Measurements from ENCODE around the gene PPCDC. TPM values are rescaled to one million over a fixed set of nuclear protein-coding genes. Genes with fewer than 3 reads are reported as not detected.

The PPCDC gene
- total RNA-seq, 4 donors from 2014 or later = 8.4 to 63.5 (median 20.5) TPM

DNA sequence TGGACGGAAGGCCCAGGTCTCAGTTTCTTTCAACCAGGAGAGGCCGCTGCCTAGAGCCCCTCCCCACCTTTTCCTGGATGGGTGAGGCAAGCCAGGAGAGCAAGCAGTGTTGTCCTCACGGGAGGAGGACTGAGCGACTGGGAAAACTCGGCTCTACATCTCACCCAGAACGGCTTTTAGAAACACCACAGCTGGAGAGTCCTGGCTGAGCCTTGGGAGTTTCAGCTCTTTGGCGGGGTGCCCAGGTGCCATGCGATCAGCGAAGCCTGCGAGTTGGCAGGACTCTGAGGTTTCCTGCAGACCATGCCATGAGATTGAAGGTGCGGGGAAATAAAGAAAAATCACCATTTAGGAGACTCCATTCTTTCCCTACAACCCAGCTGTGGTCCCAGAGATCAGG is 26.0 kb downstream of the PPCDC start:
- no peak overlapping the region for H3K4me3 ChIP-seq
- no peaks in the 10 kb centered on the region for H3K27me3 ChIP-seq
- DNase-seq = peak in 1 of 3 donors; percentile 52
- TF ChIP-seq, protein P1, sequence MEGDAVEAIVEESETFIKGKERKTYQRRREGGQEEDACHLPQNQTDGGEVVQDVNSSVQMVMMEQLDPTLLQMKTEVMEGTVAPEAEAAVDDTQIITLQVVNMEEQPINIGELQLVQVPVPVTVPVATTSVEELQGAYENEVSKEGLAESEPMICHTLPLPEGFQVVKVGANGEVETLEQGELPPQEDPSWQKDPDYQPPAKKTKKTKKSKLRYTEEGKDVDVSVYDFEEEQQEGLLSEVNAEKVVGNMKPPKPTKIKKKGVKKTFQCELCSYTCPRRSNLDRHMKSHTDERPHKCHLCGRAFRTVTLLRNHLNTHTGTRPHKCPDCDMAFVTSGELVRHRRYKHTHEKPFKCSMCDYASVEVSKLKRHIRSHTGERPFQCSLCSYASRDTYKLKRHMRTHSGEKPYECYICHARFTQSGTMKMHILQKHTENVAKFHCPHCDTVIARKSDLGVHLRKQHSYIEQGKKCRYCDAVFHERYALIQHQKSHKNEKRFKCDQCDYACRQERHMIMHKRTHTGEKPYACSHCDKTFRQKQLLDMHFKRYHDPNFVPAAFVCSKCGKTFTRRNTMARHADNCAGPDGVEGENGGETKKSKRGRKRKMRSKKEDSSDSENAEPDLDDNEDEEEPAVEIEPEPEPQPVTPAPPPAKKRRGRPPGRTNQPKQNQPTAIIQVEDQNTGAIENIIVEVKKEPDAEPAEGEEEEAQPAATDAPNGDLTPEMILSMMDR (IDR thresholded peaks at IDR 0.05) = no peak
- TF ChIP-seq POLR2A (IDR thresholded peaks at IDR 0.05) = no peak
- H3K27ac ChIP-seq = no peak overlapping the region
- H3K9me3 ChIP-seq = no peaks in the 10 kb centered on the region
- H3K36me3 ChIP-seq = no peaks in the 10 kb centered on the region
- peaks cover 0 to 53% (median 18%) of the 10 kb centered on the region in 4 donors for H3K4me1 ChIP-seq

DNA sequence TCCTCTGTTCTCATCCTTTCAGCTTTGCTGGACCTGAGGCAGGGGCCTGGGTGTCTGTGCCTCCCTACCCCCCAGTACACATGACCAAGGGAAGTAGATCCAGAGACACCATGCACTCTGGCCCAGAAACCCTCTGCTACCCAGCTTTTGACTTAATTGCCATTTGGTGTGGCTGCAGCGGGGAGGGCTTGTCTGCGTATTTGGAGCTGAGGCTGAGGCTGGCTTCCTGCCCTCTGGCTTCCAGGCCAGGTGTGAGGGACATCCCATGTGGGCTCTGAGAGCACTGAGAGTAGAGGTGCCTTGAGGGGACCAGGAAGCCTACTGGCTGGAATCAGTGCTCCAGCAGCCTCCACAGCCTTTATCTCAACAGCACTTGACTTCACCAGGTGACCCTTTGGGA is 26.9 kb downstream of the PPCDC start:
- H3K27ac ChIP-seq = no peak overlapping the region
- no peaks in the 10 kb centered on the region for H3K27me3 ChIP-seq
- peaks cover 0 to 45% (median 15%) of the 10 kb centered on the region in 4 donors for H3K4me1 ChIP-seq
- DNase-seq = no peak
- no peaks in the 10 kb centered on the region for H3K9me3 ChIP-seq
- no peaks in the 10 kb centered on the region for H3K36me3 ChIP-seq
- TF ChIP-seq POLR2A (IDR thresholded peaks at IDR 0.05) = no peak
- TF ChIP-seq, protein P1 (IDR thresholded peaks at IDR 0.05) = no peak
- H3K4me3 ChIP-seq = no peak overlapping the region

DNA sequence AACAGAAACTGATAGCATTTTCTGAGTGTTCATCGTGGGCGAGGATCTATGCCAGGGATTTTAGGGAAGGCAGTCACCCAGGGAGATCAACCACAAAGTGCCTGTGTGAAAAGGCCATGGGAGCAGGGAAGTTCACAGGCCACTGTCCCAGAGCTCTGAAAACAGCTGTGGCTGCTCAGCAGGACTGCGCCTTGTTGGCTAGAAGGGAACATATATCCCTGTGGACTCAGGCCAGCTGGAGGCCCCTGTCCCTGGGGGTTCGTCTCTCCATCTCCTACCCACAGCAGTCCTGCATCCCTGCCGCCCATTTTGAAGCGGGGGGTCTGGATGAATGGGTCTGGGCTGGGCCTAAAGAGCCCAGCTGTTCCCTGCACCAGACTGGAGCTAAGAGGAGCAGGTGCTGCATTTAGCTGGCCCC is 27.8 kb downstream of the PPCDC start:
- no peak overlapping the region for H3K27ac ChIP-seq
- no peaks in the 10 kb centered on the region for H3K9me3 ChIP-seq
- H3K4me3 ChIP-seq = no peak overlapping the region
- H3K27me3 ChIP-seq = no peaks in the 10 kb centered on the region
- H3K36me3 ChIP-seq = no peaks in the 10 kb centered on the region
- no peak for TF ChIP-seq POLR2A (IDR thresholded peaks at IDR 0.05)
- TF ChIP-seq, protein P1 (IDR thresholded peaks at IDR 0.05) = no peak
- H3K4me1 ChIP-seq = peaks cover 0 to 38% (median 15%) of the 10 kb centered on the region in 4 donors
- DNase-seq = peak in 1 of 3 donors; percentile 26

DNA sequence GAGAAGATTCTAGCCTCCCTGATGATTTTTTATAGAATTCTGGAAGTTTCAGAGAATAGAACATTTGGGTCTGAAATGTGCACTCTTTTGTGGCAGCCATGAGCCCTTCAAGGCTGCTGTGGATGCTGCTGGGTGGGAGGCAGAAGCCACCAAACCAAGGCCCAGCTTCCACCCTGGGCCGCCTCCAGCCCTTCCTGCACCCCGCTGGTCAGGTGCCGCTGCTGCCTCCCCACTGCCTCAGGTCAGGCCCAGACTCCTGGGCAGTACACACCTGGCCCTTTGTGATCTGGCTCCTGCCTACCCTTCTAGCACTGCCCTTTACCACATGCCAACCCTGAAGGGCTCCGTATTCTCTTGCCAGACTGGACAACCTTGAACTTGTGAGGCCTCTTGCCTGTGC is 28.3 kb downstream of the PPCDC start:
- TF ChIP-seq POLR2A (IDR thresholded peaks at IDR 0.05) = no peak
- TF ChIP-seq, protein P1 (IDR thresholded peaks at IDR 0.05) = no peak
- no peak overlapping the region for H3K27ac ChIP-seq
- DNase-seq = peak in 1 of 3 donors; percentile 39
- no peaks in the 10 kb centered on the region for H3K27me3 ChIP-seq
- H3K36me3 ChIP-seq = no peaks in the 10 kb centered on the region
- H3K4me1 ChIP-seq = peaks cover 0 to 33% (median 11%) of the 10 kb centered on the region in 4 donors
- no peaks in the 10 kb centered on the region for H3K9me3 ChIP-seq
- H3K4me3 ChIP-seq = no peak overlapping the region

DNA sequence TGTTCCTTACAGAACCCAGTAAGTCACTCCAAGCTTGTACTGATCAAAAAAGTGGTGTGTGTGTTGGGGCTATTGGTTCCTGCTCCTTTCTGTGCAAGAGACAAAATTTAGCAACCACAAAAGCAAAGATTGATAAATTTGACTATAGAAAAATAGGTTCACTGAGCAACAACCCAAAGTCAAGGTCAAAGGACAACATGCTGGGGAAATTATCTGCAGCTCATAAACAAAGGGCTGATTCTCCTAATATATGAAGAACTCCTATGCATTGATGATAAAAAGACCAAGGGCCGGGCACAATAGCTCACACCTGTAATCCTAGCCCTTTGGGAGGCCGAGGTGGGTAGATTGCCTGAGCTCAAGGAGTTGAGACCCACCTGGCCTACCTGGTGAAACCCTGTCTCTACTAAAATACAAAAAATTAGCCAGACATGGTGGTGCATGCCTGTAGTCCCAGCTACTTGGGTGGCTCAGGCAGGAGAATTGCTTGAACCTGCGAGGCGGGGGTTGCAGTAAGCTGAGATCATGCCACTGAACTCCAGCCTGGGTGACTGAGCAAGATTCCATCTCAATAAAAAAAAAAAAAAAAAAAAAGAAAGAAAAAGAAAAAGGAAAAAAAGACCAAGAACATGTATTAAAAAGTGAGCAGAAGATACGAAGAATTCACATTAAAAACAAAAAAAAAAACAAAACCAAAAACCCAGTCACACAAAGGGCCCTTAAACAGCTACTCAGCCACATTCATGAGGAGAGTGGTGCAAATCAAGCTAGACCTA is 29.8 kb downstream of the PPCDC start:
- H3K36me3 ChIP-seq = no peaks in the 10 kb centered on the region
- H3K9me3 ChIP-seq = no peaks in the 10 kb centered on the region
- DNase-seq = peak in 1 of 3 donors; percentile 5
- H3K27ac ChIP-seq = peak overlapping the region in 1 of 4 donors; percentile 68
- H3K4me3 ChIP-seq = no peak overlapping the region
- H3K27me3 ChIP-seq = no peaks in the 10 kb centered on the region
- peaks cover 0 to 19% (median 0%) of the 10 kb centered on the region in 4 donors for H3K4me1 ChIP-seq
- TF ChIP-seq, protein P1 (IDR thresholded peaks at IDR 0.05) = no peak
- no peak for TF ChIP-seq POLR2A (IDR thresholded peaks at IDR 0.05)
